Retina (tissue), 1 donor: ENCODE results near the gene MICOS13.

Experiments used
- DNase-seq: peaks from one replicate; pipeline ENCODE4 v3.0.0-alpha.2; 2016

MICOS13 gene

DNA sequence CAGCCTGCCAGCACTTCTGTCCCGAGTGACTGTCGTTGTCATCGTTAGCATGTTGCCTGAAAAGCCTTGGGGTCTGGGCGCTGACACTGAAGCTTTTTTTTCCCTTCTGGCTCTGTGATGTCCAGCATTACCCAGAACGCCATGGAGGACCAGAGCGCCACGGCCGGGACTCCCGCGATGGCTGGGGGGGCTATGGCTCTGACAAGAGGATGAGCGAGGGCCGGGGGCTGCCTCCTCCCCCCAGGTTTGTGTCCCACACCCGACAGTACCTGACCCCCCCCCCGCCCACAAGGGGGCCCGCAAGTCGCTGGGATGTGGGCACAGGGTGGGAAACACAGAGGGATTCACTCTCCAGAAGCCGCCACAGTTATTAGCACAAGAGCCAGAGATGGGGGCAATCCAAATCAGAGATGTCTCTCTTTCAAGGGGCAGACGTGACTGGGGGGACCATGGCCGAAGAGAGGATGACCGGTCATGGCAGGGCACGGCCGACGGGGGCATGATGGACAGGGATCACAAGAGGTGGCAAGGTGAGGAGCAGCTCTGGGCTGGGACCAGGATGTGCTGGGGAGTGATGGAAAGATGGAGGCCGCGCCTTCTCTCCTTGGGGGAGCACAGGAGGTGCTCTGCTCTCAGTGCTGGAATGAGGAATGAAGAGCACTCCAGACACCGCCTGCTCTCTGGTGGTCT, 13.2 kb downstream of the MICOS13 start:
- DNase-seq = no peak

DNA sequence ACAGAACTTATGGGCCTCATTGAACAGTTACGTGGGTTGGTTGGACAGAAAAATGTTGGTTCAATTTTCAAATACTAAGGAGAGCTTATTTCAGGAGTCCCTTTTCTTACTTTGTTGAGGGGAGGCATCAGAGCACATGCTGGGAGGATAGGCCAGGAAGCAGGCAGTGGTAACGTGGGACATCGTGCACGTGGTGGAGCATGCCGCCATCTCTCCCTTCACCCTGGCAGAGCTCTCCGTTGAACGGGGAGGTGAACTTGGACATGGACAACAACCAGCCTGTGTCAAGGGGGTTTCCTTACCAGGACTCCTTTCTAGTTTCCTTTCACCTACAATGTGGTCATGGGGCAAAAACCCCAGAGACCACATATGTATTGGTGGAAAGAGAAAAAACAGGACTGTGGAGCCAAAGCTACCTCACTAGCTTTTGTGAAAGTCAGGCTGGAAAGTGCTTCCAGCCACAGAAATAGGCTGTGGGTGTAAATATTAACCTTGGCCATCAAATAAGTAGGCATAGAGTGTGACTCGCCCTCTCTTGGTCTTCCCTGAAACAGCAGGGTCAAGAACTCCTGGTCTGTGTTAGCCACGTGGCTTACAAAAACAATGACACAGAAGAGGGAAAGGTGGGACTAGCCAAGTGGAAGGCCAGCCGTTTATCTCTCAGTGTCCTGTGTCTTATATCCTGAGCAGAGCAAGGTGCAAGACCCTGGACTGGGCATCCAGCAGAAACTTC, 14.4 kb downstream of the MICOS13 start:
- DNase-seq = no peak

GRCh38 chr19:5664515-5664914, 15.8 kb downstream of the MICOS13 start:
- DNase-seq = no peak

- DNase-seq = no peak
These were observed 16.4 kb downstream of the MICOS13 start for GRCh38 chr19:5663904-5664303.

GRCh38 chr19:5661483-5661882, 18.8 kb downstream of the MICOS13 start:
- no peak for DNase-seq

DNA sequence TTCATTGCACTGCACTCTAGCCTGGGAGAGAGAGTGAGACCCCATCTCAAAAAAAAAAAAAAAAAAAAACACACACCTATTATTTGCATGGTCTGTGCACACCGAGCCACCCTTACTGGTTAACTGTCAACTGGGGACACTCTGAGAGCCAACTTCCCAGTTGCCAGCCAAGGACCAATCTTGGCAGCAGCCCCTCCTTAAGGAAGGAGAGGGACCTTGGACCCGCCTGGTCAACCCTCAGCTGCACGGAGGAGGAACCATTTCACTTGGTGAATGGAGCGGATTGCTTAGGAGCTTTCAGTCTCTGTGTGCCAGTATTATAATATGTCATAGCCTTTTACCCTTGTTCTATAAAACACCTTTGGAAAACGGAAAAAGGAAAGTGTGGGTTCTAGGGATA, 24.9 kb downstream of the MICOS13 start:
- no peak for DNase-seq

GRCh38 chr19:5654931-5655330, 25.4 kb downstream of the MICOS13 start:
- no peak for DNase-seq

GRCh38 chr19:5652261-5652660, 28.1 kb downstream of the MICOS13 start:
- DNase-seq = no peak

DNA sequence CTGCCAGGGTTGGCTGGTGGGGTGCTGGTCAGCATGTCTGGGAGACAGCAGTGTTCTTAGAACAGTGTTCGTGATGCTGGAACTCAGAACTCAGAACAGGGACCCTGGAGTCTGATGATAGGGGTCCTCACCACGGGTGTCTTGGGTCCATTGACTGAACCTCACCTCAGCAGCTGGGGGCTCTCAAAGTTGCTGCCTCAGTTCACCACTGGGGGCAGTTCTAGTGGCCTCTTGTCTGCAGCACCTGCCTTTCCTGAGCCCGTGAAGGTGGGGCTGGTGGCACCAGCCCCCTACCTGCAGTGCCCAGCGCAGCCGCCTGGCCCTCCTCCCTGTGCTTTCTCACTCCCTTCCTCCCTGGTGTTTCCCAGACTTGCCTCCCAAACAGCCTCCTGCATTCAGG, 29.0 kb downstream of the MICOS13 start:
- DNase-seq = no peak

- DNase-seq = no peak
These were observed 31.9 kb downstream of the MICOS13 start for GRCh38 chr19:5648464-5648863.

DNA sequence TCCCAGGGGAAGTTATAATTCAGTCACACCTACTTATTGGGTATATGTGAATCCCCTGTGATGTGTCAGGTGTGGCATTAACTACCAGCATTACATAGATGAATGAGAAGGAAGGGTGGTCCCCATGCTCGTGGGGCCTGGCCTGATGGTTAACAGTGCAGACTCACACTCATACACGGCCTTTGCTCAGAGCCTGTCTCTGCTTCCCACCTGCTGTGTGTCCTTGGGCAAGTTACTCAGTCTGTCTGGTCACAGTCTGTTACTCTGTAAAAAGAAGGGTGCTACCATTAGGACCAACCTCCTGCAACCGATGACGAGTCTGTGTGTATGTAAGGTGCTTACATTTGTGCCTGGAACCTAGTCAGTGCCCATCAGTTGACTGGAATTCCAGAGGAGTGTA, 33.6 kb downstream of the MICOS13 start:
- no peak for DNase-seq

DNA sequence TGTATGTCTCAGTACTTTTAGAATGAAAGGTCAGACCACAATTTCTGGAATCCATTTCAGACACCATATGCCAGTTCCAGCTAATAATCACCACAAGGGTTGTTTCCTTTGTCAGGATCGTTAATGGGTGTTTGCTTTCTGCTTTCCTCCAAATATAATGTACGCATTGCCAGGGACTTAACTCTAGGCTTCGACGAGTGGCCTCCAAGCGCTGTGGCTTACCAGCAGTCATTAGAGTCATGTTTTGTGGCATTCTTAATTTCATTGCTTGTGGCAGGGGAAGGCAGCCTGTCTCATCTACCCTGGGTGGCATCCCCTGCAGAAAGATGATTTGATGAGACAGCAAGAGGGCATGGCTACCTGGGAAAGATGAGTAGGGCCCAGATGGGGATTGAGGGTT, 34.9 kb downstream of the MICOS13 start:
- no peak for DNase-seq

DNA sequence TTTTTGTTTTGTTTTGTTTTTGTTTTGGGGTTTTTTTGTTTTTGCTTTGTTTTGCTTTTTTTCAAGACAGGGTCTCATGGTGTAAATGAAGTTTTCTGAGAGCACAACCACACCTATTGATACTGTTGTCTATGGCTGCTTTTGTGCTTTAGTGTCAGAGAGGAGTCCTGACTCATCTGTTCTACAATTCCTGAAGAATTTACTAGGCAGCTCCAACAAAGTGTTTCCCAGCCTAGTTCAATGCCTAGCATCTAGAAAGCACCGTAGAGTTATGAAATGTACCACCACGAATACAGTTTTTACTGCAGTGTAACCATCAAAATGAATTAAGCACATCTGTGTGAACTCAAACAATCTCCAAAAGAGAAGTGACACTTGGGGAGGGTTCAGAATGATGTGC, 36.3 kb downstream of the MICOS13 start:
- DNase-seq = no peak

DNA sequence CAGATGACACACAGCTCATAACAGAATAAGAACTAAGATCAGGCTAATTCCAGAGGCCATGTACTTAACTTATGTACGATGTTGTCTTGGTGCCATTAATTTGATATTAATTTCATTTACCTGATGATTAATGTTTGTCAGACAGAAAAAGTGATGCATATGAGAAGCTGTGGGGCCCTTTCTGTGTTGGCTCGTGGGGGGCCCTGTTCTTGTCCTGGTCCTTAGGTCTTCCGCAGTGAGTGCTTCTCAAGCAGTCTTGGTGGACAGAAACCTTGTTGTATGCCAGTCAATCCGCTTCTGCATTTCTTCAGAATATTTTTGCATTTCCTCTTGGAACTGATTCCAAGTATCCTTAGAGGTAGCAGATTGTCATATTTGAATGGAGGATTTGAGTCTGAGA, 37.3 kb downstream of the MICOS13 start:
- DNase-seq = no peak

DNA sequence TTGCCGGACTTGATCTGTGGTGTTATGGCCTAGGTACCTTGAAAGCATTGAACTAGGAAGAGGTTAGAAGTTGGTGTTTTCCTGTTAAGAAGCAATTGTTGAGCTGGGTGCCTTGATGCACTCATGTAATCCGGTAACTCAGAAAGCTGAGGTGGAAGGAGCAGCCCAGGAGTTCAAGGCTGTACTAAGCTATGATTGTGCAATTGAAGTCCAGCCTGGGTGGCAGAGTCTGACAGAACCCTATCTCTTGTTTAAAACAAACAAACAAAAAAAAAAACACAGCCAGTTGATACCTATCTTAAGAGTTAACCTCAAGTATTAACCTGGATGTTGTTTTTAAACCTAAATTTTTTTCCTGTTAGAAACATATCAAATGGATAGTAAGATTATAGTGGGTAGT, 38.1 kb downstream of the MICOS13 start:
- no peak for DNase-seq

GRCh38 chr19:5641171-5641570, 39.1 kb downstream of the MICOS13 start:
- no peak for DNase-seq

DNA sequence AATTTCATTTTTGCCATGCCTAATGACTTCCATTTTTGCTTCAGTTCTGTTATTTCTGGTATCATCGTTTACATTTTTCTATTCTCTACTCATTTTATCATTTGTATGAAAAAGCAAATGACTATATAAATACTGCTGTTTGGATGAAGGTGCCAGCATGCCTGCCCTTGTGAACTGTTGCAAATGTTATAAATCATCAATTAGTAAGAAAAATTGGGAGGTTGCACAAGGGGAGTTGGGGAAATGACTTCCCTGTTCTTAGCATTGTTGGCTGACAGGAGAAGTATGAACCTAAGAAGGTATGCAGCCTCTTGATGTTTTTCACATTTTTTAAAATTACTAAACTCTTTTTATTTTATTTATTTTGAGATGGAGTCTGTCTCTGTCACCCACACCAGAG, 42.3 kb downstream of the MICOS13 start:
- DNase-seq = no peak

- no peak for DNase-seq
These were observed 44.9 kb downstream of the MICOS13 start for GRCh38 chr19:5635427-5635826.

- no peak for DNase-seq
These were observed 47.7 kb downstream of the MICOS13 start for GRCh38 chr19:5632657-5633056.

DNA sequence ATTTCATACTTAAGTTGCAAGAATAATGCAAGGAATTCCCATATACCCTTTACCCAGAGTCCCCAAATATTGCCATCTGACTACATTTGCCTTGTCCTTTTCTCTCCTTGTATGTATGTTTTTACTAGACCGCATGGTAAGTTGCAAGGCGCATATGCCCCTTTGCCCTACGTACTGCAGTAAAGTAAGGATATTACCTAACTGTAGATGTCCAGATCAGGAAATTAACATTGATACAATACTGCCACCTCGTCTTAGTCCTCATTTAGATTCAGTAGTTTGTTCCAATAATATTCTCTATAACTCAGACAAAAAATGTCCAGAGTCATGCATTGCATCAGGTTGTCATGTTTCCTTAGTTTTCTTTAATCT, 48.1 kb downstream of the MICOS13 start:
- DNase-seq = no peak

GRCh38 chr19:5631567-5632240, 48.6 kb downstream of the MICOS13 start:
- DNase-seq = no peak

GRCh38 chr19:5628919-5629481, 51.3 kb downstream of the MICOS13 start:
- DNase-seq = no peak

DNA sequence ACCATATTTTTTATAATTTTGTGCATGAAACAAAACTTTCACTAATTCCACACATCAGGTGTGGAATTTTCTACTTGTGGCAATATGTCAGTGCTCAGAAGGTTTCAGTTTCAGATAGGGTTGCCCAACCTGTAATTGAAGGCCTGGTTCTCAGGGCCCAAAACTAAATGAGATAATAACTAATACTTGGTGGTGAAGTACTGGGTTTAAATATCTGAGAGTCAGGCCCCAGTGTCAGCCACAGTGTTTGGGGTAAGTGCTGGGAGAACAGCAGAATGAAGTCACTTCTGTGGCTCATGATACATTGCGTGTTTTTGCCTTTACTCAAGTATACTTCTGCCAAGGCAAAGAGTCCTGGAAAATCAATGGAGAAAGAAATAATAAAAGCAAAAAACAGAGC, 51.9 kb downstream of the MICOS13 start:
- no peak for DNase-seq
